HepG2 (cell line): ENCODE measurements around the gene CARMIL3. TPM values are rescaled to one million over a fixed set of nuclear protein-coding genes. Genes with fewer than 3 reads are reported as not detected.

Source experiments
- DNMT3B ChIP-seq: conservative IDR thresholded peaks from 2 replicates; pipeline ENCODE4 v1.6.1; 2016; ENCODE audit warnings: missing biosample characterization, control low read depth
- DPF2 ChIP-seq: sonication (generic); formaldehyde crosslinking; IDR thresholded peaks from 2 replicates; pipeline ENCODE4 v1.4.0; 2020; ENCODE audit warnings: mild to moderate bottlenecking, low read depth, missing genetic modification reagents, borderline replicate concordance
- ERF ChIP-seq: IDR thresholded peaks from 2 replicates; pipeline ENCODE4 v1.6.1; 2018; ENCODE audit warnings: missing biosample characterization, missing genetic modification reagents
- ESRRA ChIP-seq: sonication (generic); formaldehyde crosslinking; IDR thresholded peaks from 2 replicates; pipeline ENCODE4 v1.5.1; 2020; ENCODE audit warnings: mild to moderate bottlenecking, low read depth, missing genetic modification reagents
- HDAC2 ChIP-seq: sonication (generic); formaldehyde crosslinking; IDR thresholded peaks from 2 replicates; pipeline ENCODE4 v1.4.0; 2020; ENCODE audit warnings: missing genetic modification reagents
- MAZ ChIP-seq, 2 experiments: sonication (generic) in 1 of 2; formaldehyde crosslinking in 1 of 2; IDR thresholded peaks; 2 replicates each; pipeline versions ENCODE4 v1.5.0 to v1.6.1; 2012 to 2020; ENCODE audit warnings: low read depth in 2 of 2, mild to moderate bottlenecking in 2 of 2, borderline replicate concordance in 1 of 2, improper control_type of control experiment in 1 of 2, low read length in 1 of 2, missing genetic modification reagents in 1 of 2, moderate library complexity in 1 of 2
- MTF2 ChIP-seq: sonication (generic); formaldehyde crosslinking; IDR thresholded peaks from 2 replicates; pipeline ENCODE4 v1.5.0; 2020; ENCODE audit warnings: missing genetic modification reagents, borderline replicate concordance
- NONO ChIP-seq, 2 experiments: fragments of 450-650 bp in 1 of 2; sonication (generic) in 1 of 2; formaldehyde crosslinking in 1 of 2; IDR thresholded peaks in 1 of 2; conservative IDR thresholded peaks in 1 of 2; 2 replicates each; pipeline versions ENCODE4 v1.6.1 to v1.8.0; 2017 to 2022; ENCODE audit warnings: mild to moderate bottlenecking in 1 of 2, missing genetic modification reagents in 1 of 2, moderate library complexity in 1 of 2
- NR2F2 ChIP-seq: IDR thresholded peaks from 2 replicates; pipeline ENCODE4 v1.6.1; 2012; ENCODE audit warnings: low read depth, inconsistent platforms, borderline replicate concordance
- PHF20 ChIP-seq: sonication (generic); formaldehyde crosslinking; IDR thresholded peaks from 2 replicates; pipeline ENCODE4 v1.5.0; 2020; ENCODE audit warnings: mild to moderate bottlenecking, missing genetic modification reagents
- PLRG1 ChIP-seq: fragments of 450-650 bp; conservative IDR thresholded peaks from 2 replicates; pipeline ENCODE4 v1.6.1; 2016
- SIX1 ChIP-seq: sonication (generic); formaldehyde crosslinking; IDR thresholded peaks from 2 replicates; pipeline ENCODE4 v1.4.0; 2020; ENCODE audit warnings: missing genetic modification reagents, borderline replicate concordance
- ZBTB7B ChIP-seq: sonication (generic); formaldehyde crosslinking; IDR thresholded peaks from 2 replicates; pipeline ENCODE4 v1.4.0; 2020; ENCODE audit warnings: missing genetic modification reagents
- ZNF205 ChIP-seq: IDR thresholded peaks from 2 replicates; pipeline ENCODE4 v1.6.1; 2018; ENCODE audit warnings: missing biosample characterization, missing genetic modification reagents
- ZNF30 ChIP-seq: sonication (generic); formaldehyde crosslinking; IDR thresholded peaks from 2 replicates; pipeline ENCODE4 v1.5.0; 2020; ENCODE audit warnings: mild to moderate bottlenecking, missing genetic modification reagents
- ZNF552 ChIP-seq: sonication (generic); formaldehyde crosslinking; IDR thresholded peaks from 2 replicates; pipeline ENCODE4 v1.9.0; 2022; ENCODE audit warnings: missing genetic modification reagents, mild to moderate bottlenecking, borderline replicate concordance
- ZNF615 ChIP-seq: sonication (generic); formaldehyde crosslinking; IDR thresholded peaks from 2 replicates; pipeline ENCODE4 v1.5.0; 2020; ENCODE audit warnings: mild to moderate bottlenecking, missing genetic modification reagents, borderline replicate concordance
- ZNF660 ChIP-seq: sonication (generic); formaldehyde crosslinking; IDR thresholded peaks from 2 replicates; pipeline ENCODE4 v1.5.1; 2020; ENCODE audit warnings: mild to moderate bottlenecking, low read depth, missing genetic modification reagents, borderline replicate concordance
- ZNF766 ChIP-seq: sonication (generic); formaldehyde crosslinking; IDR thresholded peaks from 2 replicates; pipeline ENCODE4 v1.5.0; 2020; ENCODE audit warnings: missing genetic modification reagents, borderline replicate concordance
- ZNF788 ChIP-seq: sonication (generic); formaldehyde crosslinking; IDR thresholded peaks from 2 replicates; pipeline ENCODE4 v1.5.0; 2020; ENCODE audit warnings: mild to moderate bottlenecking, missing genetic modification reagents, borderline replicate concordance
- ZNF878 ChIP-seq: sonication (generic); formaldehyde crosslinking; IDR thresholded peaks from 2 replicates; pipeline ENCODE4 v1.8.1; 2023; ENCODE audit warnings: mild to moderate bottlenecking, missing genetic modification reagents, moderate library complexity
- ZSCAN12 ChIP-seq: sonication (generic); formaldehyde crosslinking; IDR thresholded peaks from 2 replicates; pipeline ENCODE4 v1.9.0; 2021; ENCODE audit warnings: mild to moderate bottlenecking, missing genetic modification reagents
- polyA plus RNA-seq, 8 experiments: library from polyadenylated mRNA; depleted of rRNA in 3 of 8; stranded (reverse) in 7 of 8; unstranded in 1 of 8; fragments of >200 nt; fragmentation: Illumina TruSeq in 4 of 8; extraction: Trizol in 4 of 8; gene quantifications; 2 replicates each; pipeline versions ENCODE4 v1.2.1 to v1.2.3, GENCODE V29; 2011 to 2016; ENCODE audit warnings: low read depth in 4 of 8, missing spikeins in 1 of 8, mixed read lengths in 1 of 8; ENCODE audit not compliant: insufficient read depth in 1 of 8
- total RNA-seq, 5 experiments: library from RNA; depleted of rRNA; stranded (reverse); fragments of >200 nt; fragmentation: Illumina TruSeq; extraction: Trizol; gene quantifications; 2 replicates each; pipeline ENCODE4 v1.2.3, GENCODE V29; 2016; ENCODE audit warnings: low read depth in 1 of 5
- TF ChIP-seq, protein P1 (sequence below): sonication (generic); formaldehyde crosslinking; IDR thresholded peaks from 2 replicates; pipeline ENCODE4 v1.5.0; 2020; ENCODE audit warnings: mild to moderate bottlenecking, missing genetic modification reagents
- TF ChIP-seq, protein P2 (sequence below), 2 experiments: fragments of 450-650 bp in 1 of 2; sonication (generic) in 1 of 2; formaldehyde crosslinking; IDR thresholded peaks; 2 replicates each; pipeline versions ENCODE4 v1.5.0 to v1.8.0; 2020 to 2022; ENCODE audit warnings: mild to moderate bottlenecking in 1 of 2, missing genetic modification reagents in 1 of 2

Gene CARMIL3
- total and polyA plus RNA-seq, 2 of the 13 experiments (the other 11 are each of a cell fraction or from before 2014, with no cell fraction given): 0.27 to 0.55 TPM

DNA sequence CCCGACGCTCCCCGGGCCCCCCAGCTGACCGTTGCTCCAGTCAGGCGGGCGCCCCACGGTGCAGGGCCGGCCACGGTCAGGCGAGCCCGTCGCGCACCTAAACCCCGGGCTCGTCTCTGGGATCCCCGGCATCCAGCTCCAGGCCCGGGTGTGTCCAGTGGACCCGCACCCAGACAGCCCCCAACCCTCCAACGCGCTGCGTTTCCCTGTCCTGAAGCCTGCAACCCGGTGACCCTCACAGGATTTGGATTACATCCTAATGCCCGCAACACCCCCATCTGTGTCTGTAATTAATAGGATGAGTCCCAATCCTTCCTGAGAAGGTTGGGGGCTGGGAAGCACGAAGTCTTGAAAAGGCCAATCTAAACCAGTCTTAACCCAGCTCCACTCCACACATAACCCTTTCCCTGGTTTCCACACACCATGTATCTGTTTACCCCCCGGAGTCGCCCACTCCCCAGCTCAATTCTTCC, 30.0 kb downstream of the CARMIL3 start (continued):
- TF ChIP-seq DNMT3B (CRISPR knock-in tag) (no peak), ZNF30 (CRISPR knock-in tag) (0 out of 2 replicates have a peak, but pooled peaks have one; percentile 8), MAZ (IDR thresholded peaks at IDR 0.05; ENCODE audit: borderline replicate concordance, low read depth, low read length) (no peak), MAZ (CRISPR knock-in tag; IDR thresholded peaks at IDR 0.05; ENCODE audit: low read depth) (no peak), MTF2 (CRISPR knock-in tag) (no peak), ZSCAN12 (peak; percentile 14; the same call in 1 of the 2 replicates), SIX1 (CRISPR knock-in tag) (no peak), DPF2 (no peak), NONO (IDR thresholded peaks at IDR 0.05) (no peak), NONO (CRISPR knock-in tag; conservative IDR thresholded peaks at IDR 0.05) (0 out of 2 replicates have a peak, but pooled peaks have one; percentile 31), ZNF615 (CRISPR knock-in tag) (no peak), ZNF766 (CRISPR knock-in tag) (no peak), ESRRA (CRISPR knock-in tag) (no peak), ZNF205 (CRISPR knock-in tag) (no peak), HDAC2 (CRISPR knock-in tag) (0 out of 2 replicates have a peak, but pooled peaks have one; percentile 13), ZNF878 (CRISPR knock-in tag) (no peak), ZNF660 (CRISPR knock-in tag) (no peak), PLRG1 (no peak), ZNF552 (CRISPR knock-in tag) (no peak), PHF20 (CRISPR knock-in tag) (no peak), ZBTB7B (peak; percentile 14), NR2F2 (no peak), ZNF788 (no peak), ERF (CRISPR knock-in tag) (no peak)
- TF ChIP-seq, protein P1, sequence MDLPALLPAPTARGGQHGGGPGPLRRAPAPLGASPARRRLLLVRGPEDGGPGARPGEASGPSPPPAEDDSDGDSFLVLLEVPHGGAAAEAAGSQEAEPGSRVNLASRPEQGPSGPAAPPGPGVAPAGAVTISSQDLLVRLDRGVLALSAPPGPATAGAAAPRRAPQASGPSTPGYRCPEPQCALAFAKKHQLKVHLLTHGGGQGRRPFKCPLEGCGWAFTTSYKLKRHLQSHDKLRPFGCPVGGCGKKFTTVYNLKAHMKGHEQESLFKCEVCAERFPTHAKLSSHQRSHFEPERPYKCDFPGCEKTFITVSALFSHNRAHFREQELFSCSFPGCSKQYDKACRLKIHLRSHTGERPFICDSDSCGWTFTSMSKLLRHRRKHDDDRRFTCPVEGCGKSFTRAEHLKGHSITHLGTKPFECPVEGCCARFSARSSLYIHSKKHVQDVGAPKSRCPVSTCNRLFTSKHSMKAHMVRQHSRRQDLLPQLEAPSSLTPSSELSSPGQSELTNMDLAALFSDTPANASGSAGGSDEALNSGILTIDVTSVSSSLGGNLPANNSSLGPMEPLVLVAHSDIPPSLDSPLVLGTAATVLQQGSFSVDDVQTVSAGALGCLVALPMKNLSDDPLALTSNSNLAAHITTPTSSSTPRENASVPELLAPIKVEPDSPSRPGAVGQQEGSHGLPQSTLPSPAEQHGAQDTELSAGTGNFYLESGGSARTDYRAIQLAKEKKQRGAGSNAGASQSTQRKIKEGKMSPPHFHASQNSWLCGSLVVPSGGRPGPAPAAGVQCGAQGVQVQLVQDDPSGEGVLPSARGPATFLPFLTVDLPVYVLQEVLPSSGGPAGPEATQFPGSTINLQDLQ (CRISPR knock-in tag): no peak
- TF ChIP-seq, protein P2, sequence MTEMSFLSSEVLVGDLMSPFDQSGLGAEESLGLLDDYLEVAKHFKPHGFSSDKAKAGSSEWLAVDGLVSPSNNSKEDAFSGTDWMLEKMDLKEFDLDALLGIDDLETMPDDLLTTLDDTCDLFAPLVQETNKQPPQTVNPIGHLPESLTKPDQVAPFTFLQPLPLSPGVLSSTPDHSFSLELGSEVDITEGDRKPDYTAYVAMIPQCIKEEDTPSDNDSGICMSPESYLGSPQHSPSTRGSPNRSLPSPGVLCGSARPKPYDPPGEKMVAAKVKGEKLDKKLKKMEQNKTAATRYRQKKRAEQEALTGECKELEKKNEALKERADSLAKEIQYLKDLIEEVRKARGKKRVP (CRISPR knock-in tag; IDR thresholded peaks at IDR 0.05): no peak
